ENCODE measurements around the gene EHD1. TPM values are rescaled to one million over a fixed set of nuclear protein-coding genes. Genes with fewer than 3 reads are reported as not detected.
"Not testable (repeated sequence)": the region's sequence is repeated elsewhere in the genome, so short reads cannot be mapped to it uniquely, and the experiment has no call there.

EHD1 gene
- polyA plus RNA-seq, 3 donors, result 44.6 to 63.5 (median 49.4) TPM

GRCh38 chr11:64833509-64833908 is 44.9 kb downstream of the EHD1 start:
- no peak for DNase-seq (ENCODE audit: low read depth in 3 of 3, low spot score in 2 of 3)

GRCh38 chr11:64833198-64833502 is 45.3 kb downstream of the EHD1 start:
- DNase-seq (ENCODE audit: low read depth in 3 of 3, low spot score in 2 of 3), result no peak

GRCh38 chr11:64832467-64833197 is 45.8 kb downstream of the EHD1 start:
- DNase-seq (ENCODE audit: low read depth in 3 of 3, low spot score in 2 of 3), result no peak

GRCh38 chr11:64831411-64831891 is 47.0 kb downstream of the EHD1 start:
- no peak for DNase-seq (ENCODE audit: low read depth in 3 of 3, low spot score in 2 of 3)

- no peak for DNase-seq (ENCODE audit: low read depth in 3 of 3, low spot score in 2 of 3)
These were observed 48.7 kb downstream of the EHD1 start for GRCh38 chr11:64829536-64830251.

GRCh38 chr11:64827451-64827839 is 51.0 kb downstream of the EHD1 start:
- no peak for DNase-seq (ENCODE audit: low read depth in 3 of 3, low spot score in 2 of 3)

- DNase-seq (ENCODE audit: low read depth in 3 of 3, low spot score in 2 of 3), result no peak
These were observed 51.6 kb downstream of the EHD1 start for GRCh38 chr11:64826578-64827450.

- DNase-seq (ENCODE audit: low read depth in 3 of 3, low spot score in 2 of 3), result no peak
These were observed 52.4 kb downstream of the EHD1 start for GRCh38 chr11:64826062-64826461.

- DNase-seq (ENCODE audit: low read depth in 3 of 3, low spot score in 2 of 3), result no peak
These were observed 54.8 kb downstream of the EHD1 start for GRCh38 chr11:64823568-64824119.

GRCh38 chr11:64817476-64817875 is 60.9 kb downstream of the EHD1 start:
- no peak for DNase-seq (ENCODE audit: low read depth in 3 of 3, low spot score in 2 of 3)

- not testable (repeated sequence) for DNase-seq (ENCODE audit: low read depth in 3 of 3, low spot score in 2 of 3)
These were observed 63.0 kb downstream of the EHD1 start for GRCh38 chr11:64815433-64815832.

- DNase-seq (ENCODE audit: low read depth in 3 of 3, low spot score in 2 of 3), result no peak
These were observed 63.7 kb downstream of the EHD1 start for GRCh38 chr11:64814712-64815187.

GRCh38 chr11:64813826-64814225 is 64.6 kb downstream of the EHD1 start:
- no peak for DNase-seq (ENCODE audit: low read depth in 3 of 3, low spot score in 2 of 3)

GRCh38 chr11:64810891-64811272 is 67.5 kb downstream of the EHD1 start:
- no peak for DNase-seq (ENCODE audit: low read depth in 3 of 3, low spot score in 2 of 3)

- DNase-seq (ENCODE audit: low read depth in 3 of 3, low spot score in 2 of 3), result peak; percentile 81 to 89 (median 88)
These were observed 68.0 kb downstream of the EHD1 start, which contains the start of gene MEN1 for GRCh38 chr11:64810271-64810890. Gene MEN1 (minus strand): TSS chr11:64810551. CDS start chr11:64810109, 442 bp downstream.

GRCh38 chr11:64809781-64810241 is 68.6 kb downstream of the EHD1 start:
- no peak for DNase-seq (ENCODE audit: low read depth in 3 of 3, low spot score in 2 of 3)

- DNase-seq (ENCODE audit: low read depth in 3 of 3, low spot score in 2 of 3), result no peak
These were observed 72.9 kb downstream of the EHD1 start for GRCh38 chr11:64805481-64805880.

GRCh38 chr11:64804346-64805210 is 73.8 kb downstream of the EHD1 start:
- DNase-seq (ENCODE audit: low read depth in 3 of 3, low spot score in 2 of 3), result no peak

GRCh38 chr11:64803846-64804345 is 74.5 kb downstream of the EHD1 start:
- no peak for DNase-seq (ENCODE audit: low read depth in 3 of 3, low spot score in 2 of 3)
